8988T (cell line): ENCODE data around the gene CBX8.
"Not testable (repeated sequence)": the region's sequence is repeated elsewhere in the genome, so short reads cannot be mapped to it uniquely, and the experiment has no call there.

ENCODE experiments used
- DNase-seq: peaks from one replicate; pipeline ENCODE4 v3.0.0; 2011

Gene CBX8

DNA sequence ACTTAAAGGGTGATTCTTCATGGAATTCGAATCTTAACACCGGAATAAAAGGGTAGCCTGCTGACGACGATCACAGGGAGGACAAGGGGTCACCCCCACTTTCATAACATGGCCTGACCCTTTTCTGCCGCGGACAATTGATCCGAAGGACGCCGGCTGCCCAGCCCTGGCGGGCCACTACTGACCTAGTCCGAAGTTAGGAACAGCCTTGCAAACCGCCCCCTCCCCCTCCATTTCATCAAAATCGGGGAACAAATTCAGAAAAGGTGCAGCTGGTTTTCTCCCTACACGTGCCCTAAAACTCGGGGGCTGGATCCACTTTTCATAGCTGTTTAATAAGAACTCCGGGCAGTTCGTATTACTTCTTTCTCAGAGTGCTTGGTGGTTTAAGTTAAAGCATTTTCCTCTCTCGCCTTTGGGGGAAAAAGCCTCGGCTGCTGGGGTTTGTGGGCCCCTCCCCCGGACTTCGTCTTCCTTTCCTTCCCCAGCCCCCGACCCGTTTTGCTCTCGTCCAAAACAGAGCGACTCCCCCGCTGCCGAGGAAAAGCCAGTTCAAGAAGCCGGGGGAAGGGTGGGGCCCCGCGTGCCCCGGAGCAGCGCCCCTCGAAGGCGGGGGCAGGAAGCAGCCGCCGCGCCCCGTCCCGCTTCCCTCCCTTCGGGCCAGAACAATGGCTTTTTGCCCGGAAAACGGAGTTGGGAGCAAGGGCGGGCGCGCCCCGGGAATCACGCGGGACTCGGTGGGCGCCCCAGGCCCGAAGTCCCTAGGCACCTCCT is 19.6 kb downstream of the CBX8 start:
- DNase-seq = peak; percentile 67

DNA sequence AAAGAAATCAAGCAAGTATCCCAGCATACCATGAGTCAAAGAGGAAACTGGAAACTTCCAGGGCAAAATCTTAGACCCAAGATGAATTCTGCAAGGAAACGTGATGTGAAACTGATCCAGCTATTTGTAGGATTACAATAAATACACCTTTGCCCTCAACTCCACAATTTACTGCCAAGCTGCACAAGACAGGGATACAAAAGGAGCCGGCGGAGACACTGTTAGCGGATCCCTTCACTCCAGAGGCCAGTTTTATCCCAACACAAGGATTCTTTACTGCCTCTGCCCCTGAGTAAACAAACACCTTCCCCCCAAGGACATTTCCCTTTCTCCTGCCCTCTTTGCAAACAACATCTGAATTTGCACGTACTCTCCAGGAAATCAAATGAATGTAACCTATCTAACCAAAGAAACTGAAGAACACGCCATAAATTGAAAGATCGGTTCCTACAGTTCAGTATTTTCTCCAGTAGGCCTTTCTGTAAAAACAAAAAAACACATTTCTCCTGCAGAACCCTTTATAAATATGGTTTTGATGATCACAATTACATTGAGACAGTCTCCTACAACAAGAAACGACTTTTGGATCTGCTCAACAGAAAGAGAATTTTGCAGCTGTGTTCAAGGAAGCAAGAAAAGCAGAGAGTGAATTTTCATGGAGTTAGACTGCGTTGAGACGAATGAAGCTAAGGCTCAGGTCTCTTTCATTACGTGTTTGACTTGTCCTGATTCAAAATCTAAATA is 20.3 kb downstream of the CBX8 start:
- no peak for DNase-seq

DNA sequence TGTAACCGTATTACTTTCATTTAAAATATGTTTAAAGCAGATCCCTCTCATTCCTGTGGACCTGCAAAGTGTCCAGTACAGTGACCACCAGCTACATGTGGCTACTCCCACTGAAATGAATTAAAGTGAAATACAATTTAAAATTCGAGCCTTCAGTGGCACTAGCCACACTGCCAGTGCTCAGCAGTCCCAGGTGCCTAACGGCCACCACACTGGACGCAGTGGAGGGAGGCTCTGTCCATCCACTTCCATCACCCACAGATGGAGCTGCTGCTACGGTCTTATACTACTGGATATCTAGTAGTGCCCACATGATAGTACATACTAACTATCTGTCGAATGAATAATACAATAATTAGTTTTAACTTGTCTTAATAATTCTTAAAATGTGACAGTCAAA is 21.2 kb downstream of the CBX8 start:
- DNase-seq = no peak

DNA sequence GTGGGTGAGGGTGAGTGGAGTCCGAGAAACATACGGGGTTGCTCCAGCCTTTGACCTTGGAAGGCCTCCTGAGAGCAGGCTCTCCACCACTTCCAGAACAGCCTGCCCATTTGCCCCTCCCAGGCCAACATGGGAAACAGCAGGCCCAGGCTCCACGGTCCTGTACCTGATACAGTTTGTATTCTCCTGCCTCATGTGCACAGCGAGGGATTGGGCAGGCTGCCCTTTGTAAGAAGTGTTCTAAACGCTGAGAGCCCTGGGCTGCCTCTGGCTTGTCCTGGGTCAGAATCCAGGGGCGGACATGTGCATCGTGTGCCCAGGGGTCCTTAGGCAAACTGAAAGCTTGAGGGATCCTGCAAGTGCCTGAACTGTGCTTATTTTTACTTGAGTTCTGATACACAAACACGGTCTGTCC is 22.3 kb downstream of the CBX8 start:
- DNase-seq = no peak

DNA sequence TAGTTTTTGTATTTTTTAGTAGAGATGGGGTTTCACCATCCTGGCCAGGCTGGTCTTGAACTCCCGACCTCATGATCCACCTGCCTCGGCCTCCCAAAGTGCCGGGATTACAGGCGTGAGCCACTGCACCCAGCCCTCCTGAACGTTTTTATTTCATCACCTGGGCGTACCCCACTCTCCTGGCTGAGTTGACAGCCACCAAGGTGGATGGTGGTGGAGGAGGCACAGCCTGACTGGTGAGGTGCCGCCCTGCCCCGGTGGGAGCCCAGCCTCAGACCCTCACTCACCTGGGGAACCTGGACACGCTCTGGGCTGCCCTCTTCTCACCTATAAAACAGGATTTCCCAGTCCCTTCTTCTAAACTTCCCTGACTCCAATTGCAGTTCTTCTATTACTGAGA is 24.2 kb downstream of the CBX8 start:
- DNase-seq = not testable (repeated sequence)

DNA sequence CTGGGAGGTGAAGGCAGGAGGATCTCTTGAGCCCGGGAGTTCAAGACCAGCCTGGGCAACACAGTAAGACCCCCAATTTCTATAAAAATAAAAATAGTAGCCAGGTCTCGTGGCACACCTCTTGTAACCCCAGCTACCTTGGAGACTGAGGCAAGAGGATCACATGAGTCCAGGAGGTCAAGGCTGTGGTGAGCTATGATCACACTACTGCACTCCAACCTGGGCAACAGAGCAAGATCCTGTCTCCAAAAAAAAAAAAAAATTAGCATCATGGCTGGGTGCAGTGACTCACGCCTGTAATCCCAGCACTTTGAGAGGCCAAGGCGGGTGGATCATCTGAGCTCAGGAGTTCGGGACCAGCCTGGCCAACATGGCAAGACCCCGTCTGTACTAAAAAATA is 25.6 kb downstream of the CBX8 start:
- DNase-seq = no peak

DNA sequence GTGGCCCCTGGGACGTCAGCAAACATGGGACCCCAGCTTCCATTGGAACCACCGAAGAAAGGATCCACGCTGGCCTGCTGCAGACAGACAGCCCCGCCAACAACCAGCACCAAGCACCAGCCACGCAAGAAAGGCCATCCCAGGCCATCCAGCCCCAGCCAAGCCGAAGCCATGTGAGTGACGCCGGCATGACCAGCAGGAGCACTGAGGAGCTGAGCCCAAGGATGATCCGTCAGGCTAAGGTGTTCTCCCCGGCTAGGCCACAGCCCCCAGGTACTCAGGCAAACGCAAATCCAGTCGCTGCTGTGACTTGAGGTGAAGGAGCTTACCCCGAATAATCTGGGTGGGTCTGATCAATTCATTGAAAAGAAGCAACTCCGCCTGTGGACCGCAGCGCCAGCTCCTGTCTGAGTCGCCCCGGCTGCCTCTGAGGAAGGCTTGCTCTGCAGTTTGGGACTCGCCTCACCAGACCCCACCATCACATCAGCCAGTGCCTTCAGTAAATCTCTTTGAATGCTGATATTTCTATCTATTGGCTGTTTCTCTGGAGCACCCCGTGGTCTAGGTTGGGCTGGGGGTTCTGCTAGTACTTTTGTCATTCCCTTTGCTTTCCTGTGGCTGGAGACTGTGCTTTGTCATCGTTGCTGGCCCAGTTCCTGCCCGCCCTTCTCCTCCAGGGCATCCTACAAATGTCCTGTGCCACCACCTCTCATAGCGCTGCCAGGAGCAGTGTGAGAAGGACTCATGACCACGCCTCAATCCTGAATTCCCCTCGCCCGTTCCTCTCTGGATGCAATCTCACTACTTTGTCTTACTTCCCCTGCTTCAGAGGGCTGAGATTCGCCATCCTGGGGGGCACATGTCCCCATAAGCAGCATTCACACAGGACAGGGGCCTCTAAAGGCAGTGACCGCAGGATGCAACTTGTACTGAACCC is 27.0 kb downstream of the CBX8 start:
- DNase-seq = no peak

DNA sequence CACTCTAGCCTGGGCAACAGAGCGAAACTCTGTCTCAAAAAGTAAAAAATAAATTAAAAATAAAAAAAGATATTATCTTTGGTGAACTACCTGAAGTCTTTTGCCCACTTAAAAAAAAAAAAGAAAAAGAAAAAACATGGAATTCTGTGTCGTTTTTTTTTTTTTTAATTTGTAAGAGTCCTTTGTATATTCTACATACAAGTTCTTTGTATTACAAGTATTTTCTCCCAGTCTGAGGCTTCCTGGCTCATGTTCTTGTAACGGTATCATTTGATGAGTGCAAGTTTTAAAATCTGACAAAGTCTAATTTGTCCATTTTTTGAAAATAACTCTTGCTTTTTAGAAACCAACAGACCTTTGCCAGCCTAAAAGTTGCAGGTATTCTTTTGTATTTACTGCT is 31.2 kb downstream of the CBX8 start:
- DNase-seq = no peak

DNA sequence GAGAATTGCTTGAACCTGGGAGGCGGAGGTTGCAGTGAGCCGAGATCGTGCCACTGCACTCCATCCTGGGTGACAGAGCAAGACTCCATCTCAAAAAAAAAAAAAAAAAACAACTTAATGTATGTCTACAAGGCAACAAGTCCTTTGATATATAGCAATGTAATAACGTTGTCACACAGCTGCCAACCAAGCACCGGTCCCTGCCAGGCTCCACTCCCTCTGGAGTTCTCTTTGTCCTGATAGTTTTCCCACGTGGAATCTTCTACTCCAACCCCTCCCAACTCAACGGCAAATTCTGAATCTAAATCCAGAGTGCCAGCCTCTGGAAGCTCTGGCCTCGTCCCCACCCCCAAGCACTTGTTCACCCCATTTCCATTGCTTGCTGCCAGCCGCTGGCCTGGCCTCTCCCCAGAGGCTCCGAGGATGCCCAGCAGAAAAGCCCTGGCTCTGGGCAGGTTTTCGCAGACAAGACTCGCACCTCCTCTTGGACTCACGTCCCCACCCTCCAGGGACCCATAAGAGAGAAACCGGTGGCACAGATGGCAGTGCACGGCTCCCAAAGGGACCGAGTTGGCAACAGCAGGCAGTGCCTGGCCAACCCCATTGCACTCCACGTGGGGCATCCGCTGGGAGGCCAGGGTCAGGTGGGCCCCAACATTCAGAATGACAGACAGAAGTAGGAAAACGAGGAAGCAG is 34.8 kb downstream of the CBX8 start:
- DNase-seq = no peak

DNA sequence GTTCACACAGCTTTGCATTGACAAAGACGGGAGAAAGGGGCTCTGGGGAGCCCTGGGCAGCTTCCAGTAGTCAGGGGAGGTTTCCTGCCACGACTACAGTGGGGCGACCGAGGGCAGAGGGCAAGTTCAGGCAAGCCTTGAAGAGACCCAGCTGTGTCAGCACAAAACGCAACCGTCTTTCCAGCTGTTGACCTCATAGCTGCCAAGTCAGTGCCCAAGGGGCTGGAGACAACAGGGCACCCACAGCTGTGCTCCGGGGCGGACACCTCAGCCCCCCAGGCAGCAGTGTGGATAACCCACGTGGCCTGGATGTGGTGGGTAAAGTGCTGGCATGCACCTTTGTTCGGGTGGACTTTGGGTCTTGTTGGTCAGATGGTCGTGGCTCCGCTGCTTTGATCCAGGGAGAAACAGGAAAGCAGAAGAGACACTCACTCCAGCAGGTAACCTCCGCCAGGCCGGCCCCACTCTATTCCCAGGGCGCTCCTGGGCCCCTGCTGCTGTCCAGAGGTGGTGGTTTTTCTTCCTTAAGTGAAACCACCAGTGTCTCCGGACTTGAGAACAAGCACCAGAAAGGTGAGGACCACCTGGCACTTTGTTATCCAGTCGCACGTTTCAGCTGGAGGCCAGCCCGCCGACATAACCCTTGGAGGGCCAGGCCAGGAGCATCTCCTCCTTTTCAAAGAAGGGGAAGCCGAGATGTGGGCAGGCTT is 36.5 kb downstream of the CBX8 start:
- DNase-seq = no peak

DNA sequence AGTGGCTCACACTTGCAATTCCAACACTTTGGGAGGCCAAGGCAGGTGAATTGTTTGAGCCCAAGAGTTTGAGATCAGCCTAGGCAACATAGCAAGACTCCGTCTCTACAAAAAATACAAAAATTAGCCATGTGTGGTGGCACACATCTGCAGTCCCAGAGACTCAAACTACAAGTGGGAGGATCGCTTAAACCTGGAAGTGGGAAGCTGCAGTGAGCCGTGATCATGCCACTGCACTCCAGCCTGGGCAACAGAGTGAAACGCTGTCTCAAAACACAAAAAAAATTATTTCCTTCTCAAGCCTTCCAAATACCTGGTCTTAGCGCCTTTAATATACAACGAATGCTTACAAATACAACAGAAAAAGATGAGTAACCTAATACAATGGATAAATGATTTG is 38.6 kb downstream of the CBX8 start:
- no peak for DNase-seq

DNA sequence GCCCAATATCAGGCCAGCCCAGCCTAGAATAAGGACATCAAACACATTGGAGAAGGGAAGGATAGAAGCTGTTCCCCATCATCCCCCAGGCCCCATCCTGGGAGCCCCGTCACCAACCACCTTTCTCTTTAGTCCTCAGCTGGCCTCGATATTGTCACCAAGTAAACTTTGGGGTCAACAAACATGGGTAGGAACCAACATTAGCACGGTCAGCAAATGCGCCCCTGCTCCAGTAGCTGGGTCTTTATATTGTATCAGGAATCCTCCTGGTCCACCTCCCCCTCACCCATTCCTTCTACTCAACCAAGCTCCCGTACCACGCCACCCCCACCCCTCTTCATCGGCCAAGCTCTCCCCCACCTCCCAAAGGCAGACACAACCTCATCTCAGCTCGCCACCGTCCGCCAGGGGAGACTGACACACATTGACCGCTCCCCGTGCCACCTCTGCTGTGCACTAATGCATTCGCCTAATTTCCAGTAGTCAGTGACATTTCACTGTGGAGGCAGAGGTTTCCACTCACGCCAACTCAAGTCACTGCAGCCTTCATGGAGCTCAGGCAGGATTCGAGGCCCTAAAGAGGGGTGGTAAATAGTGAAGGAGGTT is 39.6 kb downstream of the CBX8 start:
- DNase-seq = no peak

DNA sequence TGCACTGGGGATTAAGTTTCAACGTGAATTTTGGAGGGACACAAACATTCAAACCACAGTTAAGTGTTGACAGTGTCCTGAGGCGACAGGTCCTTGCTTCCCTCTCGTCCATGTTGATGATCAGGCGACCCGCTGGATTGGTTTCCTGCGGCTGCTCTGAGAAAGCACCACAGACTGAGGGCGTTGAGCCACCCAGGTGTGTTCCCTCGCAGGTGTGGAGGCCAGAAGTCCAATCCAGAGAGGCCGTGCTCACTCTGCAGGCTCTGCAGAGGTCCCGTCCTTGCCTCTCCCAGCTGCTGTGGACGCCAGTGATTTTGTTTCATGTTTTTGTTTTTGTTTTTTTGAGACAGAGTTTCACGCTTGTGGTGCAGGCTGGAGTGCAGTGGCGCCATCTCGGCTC is 41.3 kb downstream of the CBX8 start:
- no peak for DNase-seq

DNA sequence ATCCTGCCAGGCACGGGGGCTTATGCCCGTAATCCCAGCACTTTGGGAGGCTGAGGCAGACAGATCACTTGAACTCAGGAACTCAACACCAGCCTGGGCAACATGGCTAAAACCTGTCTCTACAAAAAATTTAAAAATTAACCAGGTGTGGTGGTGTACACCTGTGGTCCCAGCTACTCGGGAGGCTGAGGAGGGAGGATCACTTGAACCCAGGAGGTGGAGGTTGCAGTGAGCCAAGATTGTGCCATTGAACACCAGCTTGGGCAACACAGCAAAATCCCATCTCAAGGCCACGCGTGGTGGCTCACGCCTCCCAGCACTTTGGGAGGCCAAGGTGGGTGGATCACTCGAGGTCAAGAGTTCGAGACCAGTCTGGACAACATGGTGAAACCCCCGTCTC is 42.0 kb downstream of the CBX8 start:
- DNase-seq = not testable (repeated sequence)

DNA sequence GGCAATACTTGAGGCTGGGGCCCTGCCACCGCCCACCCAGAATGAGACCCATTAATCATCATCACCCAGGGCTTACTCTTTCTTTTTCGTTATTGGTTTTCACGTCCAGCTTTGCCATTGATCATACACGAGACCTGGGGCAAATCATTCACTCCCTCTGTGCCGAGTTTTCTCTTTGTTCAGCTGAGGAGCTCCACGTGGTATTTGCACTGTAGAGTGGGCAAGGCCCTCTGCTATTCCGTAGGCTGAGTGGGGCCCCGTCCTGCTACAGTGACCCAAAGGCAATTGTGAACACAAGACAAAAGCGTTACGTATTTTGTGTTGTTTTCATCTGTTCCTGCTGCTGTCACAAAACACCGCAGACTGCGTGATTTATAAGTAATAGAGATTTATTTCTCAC is 42.5 kb downstream of the CBX8 start:
- no peak for DNase-seq

DNA sequence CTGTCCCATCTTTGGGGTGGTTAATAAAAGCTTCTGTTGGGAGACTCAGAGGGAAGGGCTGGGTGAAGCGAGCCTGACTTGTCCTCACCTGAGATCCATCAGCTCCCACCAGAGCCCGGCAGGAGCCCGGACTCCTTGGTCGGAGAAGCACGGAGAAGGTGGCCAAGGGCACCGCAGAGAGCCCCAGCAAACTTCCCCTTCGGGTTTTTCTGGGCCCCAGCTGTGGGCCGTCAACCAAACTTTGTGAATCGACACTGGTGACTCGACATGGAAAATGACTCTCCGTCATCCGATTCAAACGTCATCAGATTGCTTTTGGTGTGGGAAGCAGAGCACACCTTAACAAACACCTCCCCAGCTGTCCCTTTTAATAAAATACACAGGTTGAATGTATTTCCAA is 44.7 kb downstream of the CBX8 start:
- DNase-seq = no peak

DNA sequence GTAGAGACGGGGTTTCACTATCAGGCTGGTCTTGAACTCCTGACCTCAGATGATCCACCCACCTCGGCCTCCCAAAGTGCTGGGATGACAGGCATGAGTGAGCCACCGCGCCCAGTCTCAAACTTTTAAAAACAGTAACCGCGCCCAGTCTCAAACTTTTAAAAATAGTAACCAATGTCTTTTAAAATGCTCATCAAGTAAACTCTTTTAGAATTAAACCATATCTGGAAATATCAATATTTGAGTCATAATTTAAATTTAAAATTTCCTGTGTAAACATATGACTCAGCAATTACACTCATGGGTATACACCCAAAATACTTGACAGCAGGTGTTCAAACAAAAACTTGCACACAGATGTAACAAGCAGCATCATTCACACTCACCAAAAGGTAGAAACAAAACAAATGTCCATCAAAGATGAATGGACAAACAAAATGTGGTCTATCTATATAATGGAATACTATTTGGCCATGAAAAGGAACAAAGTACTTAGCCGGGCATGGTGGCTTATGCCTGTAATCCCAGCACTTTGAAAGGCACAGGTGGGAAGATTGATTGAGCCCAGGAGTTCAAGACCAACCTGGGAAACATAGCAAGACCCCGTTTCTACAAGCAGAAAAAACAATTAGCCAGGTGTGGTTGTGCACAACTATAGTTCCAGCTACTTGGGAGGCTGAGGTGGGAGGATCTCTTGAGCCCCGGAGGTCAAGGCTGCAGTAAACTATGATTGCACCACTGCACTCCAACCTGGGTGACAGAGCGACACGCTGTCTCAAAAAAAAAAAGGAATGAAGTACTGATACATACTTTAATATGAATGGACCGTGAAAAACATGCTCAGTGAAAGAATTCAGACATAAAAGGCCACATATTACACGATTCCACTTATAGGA is 46.0 kb downstream of the CBX8 start:
- DNase-seq = no peak

DNA sequence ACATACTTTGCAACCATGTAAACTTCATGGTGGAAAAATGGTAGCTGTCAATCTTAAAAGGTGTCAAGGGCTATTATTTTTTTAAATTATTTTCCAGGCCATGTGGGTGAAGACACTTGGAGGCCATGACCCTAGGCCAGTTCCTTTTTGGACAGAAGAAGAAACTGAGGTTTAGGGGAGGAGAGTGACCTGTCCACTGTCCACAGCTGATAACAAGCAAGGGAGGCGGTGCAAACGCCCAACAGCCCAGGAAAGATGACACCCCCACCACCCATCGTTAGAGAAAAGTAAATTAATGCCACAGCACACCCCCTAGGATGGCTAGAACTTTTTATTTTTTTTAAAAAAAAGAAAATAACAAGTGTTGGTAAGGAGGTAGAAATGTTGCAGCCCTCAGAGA is 46.9 kb downstream of the CBX8 start:
- DNase-seq = no peak

DNA sequence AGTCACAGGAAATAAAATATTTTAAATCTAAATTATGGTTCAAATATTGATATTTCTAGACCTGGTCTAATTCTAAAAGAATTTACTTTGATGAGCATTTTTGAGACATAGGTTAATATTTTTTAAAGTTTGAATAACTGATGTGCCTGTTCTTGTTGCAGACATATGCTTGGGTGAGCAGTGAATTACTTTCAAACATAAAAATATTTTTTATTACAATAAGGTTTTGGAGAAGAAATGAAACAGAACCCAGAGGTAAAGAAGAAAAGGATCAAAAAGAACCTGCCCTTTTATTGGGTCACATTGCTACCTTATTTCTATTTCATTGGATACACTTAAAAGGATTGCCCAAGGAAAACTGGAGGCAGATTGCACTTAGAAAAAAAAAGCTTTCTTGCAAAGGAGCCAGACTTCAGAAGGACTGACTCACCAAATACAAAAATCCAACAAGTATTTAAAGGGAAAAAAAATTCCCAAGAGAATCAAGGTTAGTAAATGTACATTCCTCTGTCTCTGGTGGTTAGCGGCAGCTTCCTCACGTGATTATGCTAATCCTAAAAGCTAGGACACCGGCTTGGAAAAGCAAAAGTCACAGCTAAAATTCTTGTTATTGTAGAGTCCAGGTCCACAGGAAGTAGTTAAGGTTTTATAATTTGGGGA is 47.6 kb downstream of the CBX8 start:
- no peak for DNase-seq
